Astrocyte (in vitro differentiated cells and primary cell): Measurements from ENCODE around the gene KCNMA1. TPM values are rescaled to one million over a fixed set of nuclear protein-coding genes. Genes with fewer than 3 reads are reported as not detected.
A peak's percentile ranks its signal among the peaks of the same experiment; 100 is the strongest.

ENCODE experiments used
- DNase-seq: peaks from one replicate; pipeline ENCODE4 v3.0.0-alpha.2; 2010; ENCODE audit warnings: low read depth
- FAIRE-seq: peaks from 2 replicates; lab custom pipeline; 2011; peaks lifted over from hg19 to GRCh38; lab: Jason Lieb, UNC
- H2AFZ ChIP-seq: 2 replicates; pipeline ENCODE4 v1.6.0; 2012; ENCODE audit warnings: low read depth, low read length, inconsistent platforms
- H3K27ac ChIP-seq: 2 replicates; pipeline ENCODE4 v1.5.1; 2011; ENCODE audit warnings: low read depth, low read length, inconsistent platforms
- H3K27me3 ChIP-seq: 2 replicates; pipeline ENCODE4 v1.6.0; 2011; ENCODE audit warnings: low read length, inconsistent platforms; ENCODE audit not compliant: insufficient read depth
- H3K36me3 ChIP-seq: 2 replicates; pipeline ENCODE4 v1.5.1; 2011; ENCODE audit warnings: low read length, inconsistent platforms; ENCODE audit not compliant: insufficient read depth
- H3K4me1 ChIP-seq: 2 replicates; pipeline ENCODE4 v1.5.1; 2011; ENCODE audit warnings: low read length, inconsistent platforms; ENCODE audit not compliant: insufficient read depth
- H3K4me2 ChIP-seq: 2 replicates; pipeline ENCODE4 v1.6.0; 2012; ENCODE audit warnings: low read length, inconsistent platforms
- H3K4me3 ChIP-seq: 2 replicates; pipeline ENCODE4 v1.5.1; 2011; ENCODE audit warnings: low read depth, mild to moderate bottlenecking, low read length, inconsistent platforms; ENCODE audit not compliant: insufficient read depth
- H3K79me2 ChIP-seq: 2 replicates; pipeline ENCODE4 v1.6.0; 2012; ENCODE audit warnings: mild to moderate bottlenecking, low read length, inconsistent platforms; ENCODE audit not compliant: insufficient read depth
- H3K9ac ChIP-seq: 2 replicates; pipeline ENCODE4 v1.6.0; 2012; ENCODE audit warnings: mild to moderate bottlenecking, low read length, inconsistent platforms
- H3K9me3 ChIP-seq: 2 replicates; pipeline ENCODE4 v1.5.1; 2012; ENCODE audit warnings: low read depth, mild to moderate bottlenecking, low read length, inconsistent platforms; ENCODE audit not compliant: insufficient read depth
- H4K20me1 ChIP-seq: 2 replicates; pipeline ENCODE4 v1.6.0; 2012; ENCODE audit warnings: low read length, inconsistent platforms; ENCODE audit not compliant: insufficient read depth
- H3K27ac Mint-ChIP-seq: one replicate; pipeline ENCODE4 v1.8.0; 2021; ENCODE audit warnings: mild to moderate bottlenecking, mixed read lengths; ENCODE audit not compliant: unreplicated experiment
- H3K27me3 Mint-ChIP-seq: one replicate; pipeline ENCODE4 v1.8.0; 2021; ENCODE audit warnings: low read depth, mixed read lengths; ENCODE audit not compliant: unreplicated experiment
- H3K36me3 Mint-ChIP-seq: one replicate; pipeline ENCODE4 v1.8.0; 2021; ENCODE audit warnings: low read depth, mixed read lengths; ENCODE audit not compliant: unreplicated experiment
- H3K4me1 Mint-ChIP-seq: one replicate; pipeline ENCODE4 v1.8.0; 2021; ENCODE audit warnings: low read depth, mixed read lengths; ENCODE audit not compliant: unreplicated experiment
- H3K4me3 Mint-ChIP-seq: one replicate; pipeline ENCODE4 v1.8.0; 2021; ENCODE audit warnings: mild to moderate bottlenecking, moderate library complexity, mixed read lengths; ENCODE audit not compliant: unreplicated experiment
- H3K9me3 Mint-ChIP-seq: one replicate; pipeline ENCODE4 v1.8.0; 2021; ENCODE audit warnings: mild to moderate bottlenecking, mixed read lengths; ENCODE audit not compliant: unreplicated experiment
- CTCF ChIP-seq: IDR thresholded peaks from 2 replicates; pipeline ENCODE4 v1.5.1; 2011; ENCODE audit warnings: low read depth, mild to moderate bottlenecking, inconsistent platforms, low read length, moderate library complexity; ENCODE audit not compliant: insufficient read depth
- EZH2 ChIP-seq: IDR thresholded peaks from 2 replicates; pipeline ENCODE4 v1.6.1; 2012; ENCODE audit warnings: mild to moderate bottlenecking, low read length, inconsistent platforms; ENCODE audit not compliant: insufficient read depth
- total RNA-seq: library from RNA; stranded (reverse); gene quantifications from 2 replicates; pipeline ENCODE4 v1.2.1, GENCODE V29; 2021

KCNMA1 gene
- total RNA-seq, 1 donor from 2014 or later, result 45.8 TPM

- FAIRE-seq (no peak), DNase-seq (no peak)
Measured at GRCh38 chr10:77675347-77675746, 37.7 kb upstream of the KCNMA1 start.

GRCh38 chr10:77673515-77674140 lies 36.0 kb upstream of the KCNMA1 start:
- no peaks in the 10 kb centered on the region for H4K20me1 ChIP-seq
- H3K36me3 ChIP-seq, result no peaks in the 10 kb centered on the region
- Mint-ChIP-seq H3K9me3 (peaks cover 7% of the 10 kb centered on the region), H3K27ac (no peak overlapping the region), H3K4me3 (no peak overlapping the region), H3K36me3 (no peaks in the 10 kb centered on the region), H3K27me3 (peaks cover 16% of the 10 kb centered on the region), H3K4me1 (peaks cover 11% of the 10 kb centered on the region)
- H3K9me3 ChIP-seq, result no peaks in the 10 kb centered on the region
- H3K4me3 ChIP-seq, result no peak overlapping the region
- no peak overlapping the region for H2AFZ ChIP-seq
- no peak overlapping the region for H3K27ac ChIP-seq
- DNase-seq (no peak), FAIRE-seq (no peak)
- peaks cover 10% of the 10 kb centered on the region for H3K27me3 ChIP-seq
- H3K79me2 ChIP-seq, result no peaks in the 10 kb centered on the region
- H3K9ac ChIP-seq, result no peak overlapping the region
- H3K4me2 ChIP-seq, result no peak overlapping the region
- no peak for TF ChIP-seq CTCF
- TF ChIP-seq EZH2, result no peak
- H3K4me1 ChIP-seq, result no peaks in the 10 kb centered on the region

More at GRCh38 chr10:77675347-77675746, 37.7 kb upstream of the KCNMA1 start:
- H3K27me3 ChIP-seq, result peaks cover 10% of the 10 kb centered on the region
- H3K79me2 ChIP-seq, result no peaks in the 10 kb centered on the region
- no peaks in the 10 kb centered on the region for H4K20me1 ChIP-seq
- H3K4me2 ChIP-seq, result no peak overlapping the region
- H3K27me3 Mint-ChIP-seq, result peaks cover 19% of the 10 kb centered on the region
- TF ChIP-seq EZH2 (no peak), CTCF (no peak)
- H3K9ac ChIP-seq, result no peak overlapping the region
- H3K4me1 Mint-ChIP-seq, result peaks cover 9% of the 10 kb centered on the region
- no peaks in the 10 kb centered on the region for H3K36me3 ChIP-seq
- H3K27ac Mint-ChIP-seq, result no peak overlapping the region
- no peak overlapping the region for H3K27ac ChIP-seq
- no peaks in the 10 kb centered on the region for H3K36me3 Mint-ChIP-seq
- H3K9me3 Mint-ChIP-seq, result peaks cover 7% of the 10 kb centered on the region
- H3K9me3 ChIP-seq, result no peaks in the 10 kb centered on the region
- no peaks in the 10 kb centered on the region for H3K4me1 ChIP-seq
- H2AFZ ChIP-seq, result no peak overlapping the region
- no peak overlapping the region for H3K4me3 Mint-ChIP-seq
- no peak overlapping the region for H3K4me3 ChIP-seq

GRCh38 chr10:77673101-77673500 lies 35.5 kb upstream of the KCNMA1 start:
- Mint-ChIP-seq H3K27ac (no peak overlapping the region), H3K4me3 (no peak overlapping the region), H3K36me3 (no peaks in the 10 kb centered on the region), H3K9me3 (peaks cover 7% of the 10 kb centered on the region), H3K27me3 (peaks cover 12% of the 10 kb centered on the region), H3K4me1 (peaks cover 8% of the 10 kb centered on the region)
- Histone ChIP-seq H3K9me3 (no peaks in the 10 kb centered on the region), H3K9ac (no peak overlapping the region), H3K4me1 (no peaks in the 10 kb centered on the region), H3K27ac (no peak overlapping the region), H3K27me3 (peaks cover 11% of the 10 kb centered on the region), H3K4me2 (no peak overlapping the region), H3K4me3 (no peak overlapping the region), H4K20me1 (no peaks in the 10 kb centered on the region), H3K79me2 (no peaks in the 10 kb centered on the region), H3K36me3 (no peaks in the 10 kb centered on the region), H2AFZ (no peak overlapping the region)
- FAIRE-seq (no peak), DNase-seq (peak; percentile 6)
- TF ChIP-seq CTCF (no peak), EZH2 (no peak)
